ENCODE data around the gene ZNF134.

ZNF134 gene

GRCh38 chr19:57641715-57642234 lies 27.7 kb downstream of the ZNF134 start:
- no peak for DNase-seq

- DNase-seq: no peak
Measured at GRCh38 chr19:57642396-57643046, 28.5 kb downstream of the ZNF134 start.

- DNase-seq: no peak
Measured at GRCh38 chr19:57643734-57644133, 29.7 kb downstream of the ZNF134 start.

DNA sequence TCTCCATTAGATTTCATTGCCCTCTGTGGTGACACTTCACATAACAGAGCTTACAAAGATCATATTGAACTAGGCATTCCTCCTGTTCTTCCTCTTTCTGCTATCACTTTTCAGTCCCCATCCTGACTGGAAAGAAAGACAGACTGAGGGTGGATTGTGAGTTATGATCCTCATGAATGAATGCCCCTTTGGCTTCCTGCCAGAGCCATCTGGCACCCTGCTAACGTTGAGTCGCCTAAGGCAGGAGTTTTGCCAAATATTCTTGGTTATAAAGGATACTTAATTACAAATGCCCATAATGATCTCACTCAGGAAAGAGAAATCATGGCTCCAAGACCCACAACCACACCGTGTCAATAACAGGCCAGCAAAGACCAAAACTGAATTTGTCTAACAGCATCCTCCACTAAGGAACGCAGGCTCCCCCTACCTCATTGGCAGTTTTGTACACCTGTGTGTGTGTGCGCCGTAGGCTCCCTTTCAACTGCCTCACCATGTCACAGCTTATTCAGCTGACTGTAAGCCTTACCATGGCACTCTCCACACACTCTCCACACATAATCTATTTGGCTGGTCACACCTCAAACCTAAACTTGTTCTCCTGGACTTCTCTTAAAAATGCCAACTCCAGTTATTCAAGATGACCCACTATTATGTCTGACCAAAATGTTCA lies 34.4 kb downstream of the ZNF134 start:
- no peak for DNase-seq

GRCh38 chr19:57651654-57651996 lies 37.6 kb downstream of the ZNF134 start:
- DNase-seq: no peak

DNA sequence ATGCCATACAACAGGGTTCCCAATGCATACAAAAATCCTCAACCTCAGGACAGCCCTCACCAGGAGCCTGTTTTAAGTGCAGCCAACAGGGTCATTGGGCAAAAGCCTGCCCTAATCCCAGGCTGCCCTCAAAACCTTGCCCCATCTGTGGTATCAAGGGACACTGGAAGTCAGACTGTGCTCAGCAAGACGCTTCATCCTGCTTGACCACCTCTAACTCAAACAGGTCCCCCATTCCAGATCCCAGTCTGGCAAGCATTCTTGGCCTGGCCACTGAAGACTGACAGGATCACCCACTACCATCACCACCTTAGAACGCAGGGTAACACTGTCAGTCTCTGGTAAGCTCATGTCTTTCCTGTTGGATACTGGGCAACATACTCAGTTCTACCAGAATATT lies 39.6 kb downstream of the ZNF134 start:
- no peak for DNase-seq

DNA sequence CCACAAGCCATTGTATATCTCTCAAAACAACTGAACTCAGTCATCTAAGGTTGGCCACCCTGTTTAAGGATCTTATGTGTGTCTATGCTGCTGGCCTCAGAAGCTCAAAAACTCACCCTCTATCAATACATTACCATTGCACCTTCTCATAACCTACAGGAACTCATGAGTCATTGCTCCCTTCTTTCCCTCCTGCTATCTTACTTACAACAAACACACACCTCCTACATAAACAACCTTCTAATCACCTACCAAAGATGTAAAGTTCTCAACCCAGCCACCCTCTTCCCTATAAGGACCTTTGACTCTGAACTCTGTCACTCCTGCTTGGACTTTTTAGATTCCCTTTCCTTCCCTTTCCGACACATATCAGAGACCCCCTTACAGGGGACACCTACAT lies 41.4 kb downstream of the ZNF134 start:
- DNase-seq: no peak

GRCh38 chr19:57656346-57656745 lies 42.3 kb downstream of the ZNF134 start:
- DNase-seq: no peak

- DNase-seq: no peak
Measured at GRCh38 chr19:57664269-57665127, 50.5 kb downstream of the ZNF134 start.

GRCh38 chr19:57665261-57665806 lies 51.3 kb downstream of the ZNF134 start:
- DNase-seq: no peak

DNA sequence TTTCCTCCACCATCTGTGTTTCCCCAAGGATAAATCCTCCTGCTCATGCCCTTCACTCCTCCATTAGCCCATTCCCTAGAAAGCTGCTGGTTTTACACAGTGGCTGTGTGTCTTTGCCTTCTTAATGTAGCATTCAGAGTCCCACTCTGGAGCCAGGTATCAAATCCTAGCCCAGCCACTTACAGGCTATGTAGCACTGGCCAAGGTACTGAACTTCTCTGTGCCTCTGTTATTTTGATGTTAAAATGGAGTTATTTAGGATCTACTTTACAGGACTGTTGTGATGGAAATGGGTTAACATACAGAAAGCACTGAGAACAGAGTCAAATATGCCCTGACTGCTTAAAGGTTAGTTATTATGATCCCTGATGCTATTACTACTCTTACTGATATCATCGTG lies 53.2 kb downstream of the ZNF134 start:
- no peak for DNase-seq

GRCh38 chr19:57668635-57669034 lies 54.6 kb downstream of the ZNF134 start, which contains the start of gene ZSCAN4:
Gene ZSCAN4, plus strand, starts transcription at chr19:57668935. Its CDS starts 7,211 bp downstream, at chr19:57676146.
- DNase-seq: no peak

GRCh38 chr19:57671124-57671895 lies 57.3 kb downstream of the ZNF134 start:
- DNase-seq: no peak

DNA sequence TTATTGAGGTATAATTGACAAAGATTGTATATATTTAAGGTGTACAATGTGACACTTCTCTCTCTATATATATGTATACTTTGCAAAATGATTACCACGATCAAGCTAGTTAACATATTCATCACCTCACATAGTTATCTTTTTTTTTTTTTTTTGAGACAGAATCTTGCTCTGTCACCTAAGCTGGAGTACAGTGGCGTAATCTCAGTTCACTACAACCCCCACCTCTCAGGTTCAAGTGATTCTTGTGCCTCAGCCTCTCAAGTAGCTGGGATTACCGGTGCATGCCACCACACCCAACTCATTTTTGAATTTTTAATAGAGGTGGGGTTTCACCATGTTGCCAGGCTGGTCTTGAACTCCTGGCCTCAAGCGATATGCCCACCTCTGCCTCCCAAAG lies 58.4 kb downstream of the ZNF134 start:
- no peak for DNase-seq
